K562 treated with DMSO at 1 percent for 48 hours (cell line): ENCODE data around the gene CORO6. TPM values are rescaled to one million over a fixed set of nuclear protein-coding genes. Genes with fewer than 3 reads are reported as not detected.

Experiments
- total RNA-seq: library from RNA; unstranded; fragments of 300-600 nt; gene quantifications from 2 replicates; pipeline ENCODE4 v1.2.3, GENCODE V29; 2022; ENCODE audit warnings: low replicate concordance; ENCODE audit errors: extremely low read depth

CORO6 gene
- total RNA-seq, result not detected in 2 replicates

DNA sequence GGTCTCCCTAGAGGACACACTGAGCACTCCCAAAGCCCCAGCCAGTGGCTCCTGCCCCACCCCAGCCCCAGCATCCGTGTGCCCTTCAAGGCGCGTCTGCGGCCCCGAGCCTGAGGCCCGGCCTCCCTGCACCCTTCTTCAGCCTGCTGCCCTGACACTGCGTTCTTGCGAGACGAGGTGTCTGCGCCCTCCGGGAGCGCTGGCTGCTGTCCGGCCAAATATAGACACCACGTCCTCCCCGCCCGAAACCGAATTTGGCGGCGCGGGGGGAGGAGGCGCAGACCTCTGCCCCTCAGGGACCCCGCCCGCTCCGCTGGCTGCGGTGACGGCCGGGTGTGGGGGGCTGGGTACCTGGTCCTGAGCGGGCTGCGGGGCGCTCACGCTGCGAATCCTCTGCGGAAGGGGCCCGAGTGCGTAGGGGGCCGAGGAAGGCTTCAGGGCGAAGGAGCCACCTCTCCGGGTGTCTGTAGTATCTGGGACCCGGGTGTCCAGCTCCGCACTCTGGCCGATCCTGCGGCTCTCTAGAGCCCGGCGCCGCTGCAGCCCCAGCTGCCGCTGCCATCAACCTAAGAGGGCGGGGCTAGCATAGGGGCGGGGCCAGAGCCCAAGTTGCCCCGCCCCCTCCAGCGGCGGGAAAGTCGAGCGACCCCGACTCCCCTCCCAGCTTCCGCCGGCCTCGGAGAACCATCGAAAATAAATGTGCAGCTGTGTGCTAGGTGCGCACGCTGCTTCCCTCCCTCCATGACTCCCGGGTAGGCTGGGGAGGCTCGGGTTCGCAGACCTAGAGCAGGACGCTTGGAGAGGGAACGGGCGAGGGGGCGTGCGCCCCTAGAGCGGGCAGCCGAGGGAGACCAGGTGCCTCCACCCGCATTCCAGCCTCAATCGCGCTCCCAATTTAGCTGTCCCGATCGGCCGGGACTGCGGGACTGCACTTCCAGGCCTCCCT is at the start of gene CORO6:
CORO6 (minus strand) TSS at position 576 of the 946 bp plus-strand sequence. CDS start 1,491 bp downstream, outside the sequence.

DNA sequence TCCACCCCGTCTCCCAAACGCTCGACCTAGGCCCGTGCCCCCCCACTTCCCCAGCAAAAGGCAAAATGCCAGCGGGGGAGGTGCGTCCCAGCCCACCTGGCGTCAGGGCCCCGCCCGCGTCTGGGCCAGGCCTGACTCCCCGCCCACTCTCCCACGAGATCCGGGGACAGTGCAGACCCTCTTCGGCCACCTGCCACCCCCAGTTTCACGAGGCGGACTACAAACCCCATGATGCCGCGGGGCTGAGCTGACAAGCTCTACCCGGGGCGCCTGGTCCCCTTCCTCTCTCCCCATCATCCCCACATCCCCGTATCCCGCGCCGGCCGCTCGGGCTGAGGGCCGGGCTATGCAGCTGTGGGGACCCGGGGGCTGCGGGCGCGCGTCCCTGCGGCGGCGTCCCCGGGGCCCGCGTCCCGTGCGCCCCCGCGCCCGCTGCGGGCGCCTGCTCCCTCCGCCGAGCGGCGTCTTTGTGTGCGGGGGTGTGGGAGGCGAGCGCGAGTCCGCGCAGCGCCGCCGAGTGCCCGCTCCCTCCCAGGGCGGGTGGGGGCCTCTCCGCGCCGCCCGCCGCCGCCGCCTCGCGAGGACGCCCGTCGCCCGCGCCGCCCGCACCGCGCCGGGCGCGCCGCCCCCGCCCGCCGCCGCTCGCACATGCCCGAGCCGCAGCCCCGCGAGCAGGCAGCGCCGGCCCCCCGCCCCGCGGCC is 29.7 kb downstream of the CORO6 start, which contains the start of gene ANKRD13B:
ANKRD13B (plus strand) TSS at position 283 of the 702 bp plus-strand sequence. CDS start 490 bp downstream, outside the sequence.

GRCh38 chr17:29589524-29590410 is 32.9 kb downstream of the CORO6 start, which contains the start of gene GIT1:
TSS of gene GIT1 (minus strand) at chr17:29589648. CDS start at chr17:29589378, 270 bp downstream.

DNA sequence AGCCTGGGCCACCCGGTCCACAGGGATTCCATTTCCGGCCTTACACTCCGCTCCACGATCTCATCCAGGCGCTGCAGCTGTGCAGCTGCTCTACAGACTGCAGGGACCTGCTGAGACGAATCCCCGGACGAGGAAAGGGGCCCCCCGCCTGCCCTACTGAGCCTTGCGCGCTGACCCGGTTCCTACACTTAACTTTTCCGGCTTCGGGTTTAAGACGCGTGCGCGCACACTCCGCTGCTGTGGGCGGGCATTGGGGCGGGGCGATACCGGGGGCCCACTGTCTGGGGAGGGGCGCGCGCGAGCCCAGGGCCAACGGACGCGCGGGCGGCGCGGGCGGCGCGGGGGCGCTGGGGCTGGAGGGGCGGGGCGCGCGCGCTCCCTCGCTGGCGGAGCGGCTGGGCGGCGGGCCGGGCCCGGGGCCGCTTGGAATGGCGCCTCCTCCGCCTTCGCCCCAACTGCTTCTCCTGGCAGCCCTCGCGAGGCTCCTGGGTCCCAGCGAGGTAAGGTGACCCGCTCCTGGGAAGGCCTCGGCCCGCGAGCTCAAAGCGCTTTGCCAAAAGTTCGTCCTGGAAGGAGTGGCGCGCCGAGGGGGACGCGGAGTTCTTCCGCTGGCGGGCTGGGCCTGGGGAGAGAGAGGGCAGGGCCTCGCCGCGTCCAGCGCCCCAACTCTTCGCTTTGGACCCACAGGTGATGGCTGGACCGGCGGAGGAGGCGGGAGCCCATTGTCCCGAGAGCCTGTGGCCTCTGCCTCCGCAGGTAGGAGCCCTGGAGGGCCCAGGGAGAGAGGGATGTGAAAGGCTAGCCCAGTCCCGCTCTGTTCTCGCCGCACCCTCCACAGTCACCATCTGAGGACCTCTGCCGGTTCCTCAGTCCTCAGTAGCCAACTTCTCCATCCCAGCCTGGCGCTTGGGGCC is 54.1 kb downstream of the CORO6 start, which contains the start of gene TP53I13:
TP53I13 (plus strand) TSS at position 371 of the 914 bp plus-strand sequence; CDS start at position 429, 58 bp downstream.

DNA sequence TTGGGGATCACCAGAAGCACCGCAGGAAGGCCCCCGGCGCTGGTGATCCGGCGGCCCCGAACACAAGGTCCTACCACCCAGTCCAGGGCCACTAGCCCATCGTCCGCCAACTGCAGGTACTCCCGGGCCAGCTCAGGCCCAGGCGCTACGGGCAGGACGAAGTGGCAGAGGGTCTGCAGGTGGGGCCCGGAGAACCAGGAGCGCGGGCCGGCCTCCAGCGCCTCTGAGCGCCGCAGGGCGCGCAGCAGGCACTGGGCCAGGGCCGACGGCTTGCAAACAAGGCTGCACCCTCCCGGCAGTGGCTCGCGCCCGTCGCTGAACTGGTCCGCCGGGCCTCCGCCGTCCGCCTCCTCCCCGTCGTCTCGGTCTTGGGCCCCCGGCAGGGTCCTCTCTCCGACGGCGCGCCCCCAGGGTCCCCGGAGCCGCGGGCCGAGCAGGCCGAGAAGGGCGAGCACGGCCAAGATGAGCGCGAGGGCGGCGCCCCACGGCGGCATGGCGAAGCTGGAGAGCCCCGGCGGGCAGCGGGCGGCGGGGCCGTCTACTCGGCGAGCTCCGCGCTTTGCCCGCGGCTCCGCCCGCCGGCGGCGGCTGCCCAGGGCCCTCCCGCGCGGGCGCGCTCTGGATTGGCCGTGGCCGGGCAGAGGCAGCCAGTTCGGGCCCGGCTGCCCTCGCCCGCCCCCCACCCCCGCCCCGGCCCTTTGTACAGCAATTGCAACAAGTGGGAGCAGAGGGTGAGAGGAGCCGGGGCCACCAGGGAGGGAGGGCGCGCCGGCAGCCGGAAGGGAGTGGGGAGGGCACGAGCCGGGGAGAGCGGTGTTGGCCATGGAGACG is 56.0 kb downstream of the CORO6 start, which contains the start of gene ABHD15:
ABHD15 (minus strand) TSS at position 565 of the 831 bp plus-strand sequence; CDS start at position 494, 71 bp downstream.

Other genes with a start within 250 kb of the CORO6 start
- not detected in 2 replicates for gene TAOK1, start 232.5 kb downstream of the CORO6 start, total RNA-seq
- gene ABHD15, start 55.9 kb downstream of the CORO6 start, total RNA-seq, result not detected in 2 replicates
- gene TP53I13, start 54.2 kb downstream of the CORO6 start, total RNA-seq, result not detected in 2 replicates
- not detected in 2 replicates for gene GIT1, start 33.3 kb downstream of the CORO6 start, total RNA-seq
- gene ANKRD13B, start 29.8 kb downstream of the CORO6 start, total RNA-seq, result not detected in 2 replicates